K562 (cell line): ENCODE results near the gene ITPR2. TPM values are rescaled to one million over a fixed set of nuclear protein-coding genes. Genes with fewer than 3 reads are reported as not detected.

Experiments used
- ARHGAP35 ChIP-seq: fragments of 450-650 bp; IDR thresholded peaks from 2 replicates; pipeline ENCODE4 v1.6.1; 2018; ENCODE audit not compliant: partially characterized antibody
- ATF4 ChIP-seq: fragments of 450-650 bp; formaldehyde crosslinking; IDR thresholded peaks from 2 replicates; pipeline ENCODE4 v1.4.0; 2022; ENCODE audit warnings: mild to moderate bottlenecking, moderate library complexity
- BCL6 ChIP-seq: fragments of 250-450 bp; sonication (Bioruptor Pico); IDR thresholded peaks from 2 replicates; pipeline ENCODE4 v1.4.0; 2020
- CHD1 ChIP-seq: fragments of 200-600 bp; sonication (generic); IDR thresholded peaks from one replicate; pipeline ENCODE4 v1.6.1; 2012; ENCODE audit warnings: mild to moderate bottlenecking, moderate library complexity, low read length, inconsistent platforms
- E2F1 ChIP-seq: sonication (generic); formaldehyde crosslinking; IDR thresholded peaks from 2 replicates; pipeline ENCODE4 v1.8.1; 2023; ENCODE audit warnings: mild to moderate bottlenecking, missing genetic modification reagents, moderate library complexity
- ESRRA ChIP-seq: fragments of 450-650 bp; IDR thresholded peaks from 2 replicates; pipeline ENCODE4 v1.6.1; 2014; ENCODE audit warnings: low read depth, mild to moderate bottlenecking, moderate library complexity, borderline replicate concordance
- MTA3 ChIP-seq: fragments of 450-650 bp; formaldehyde crosslinking; IDR thresholded peaks from 2 replicates; pipeline ENCODE4 v1.6.1; 2017; ENCODE audit warnings: mild to moderate bottlenecking, borderline replicate concordance
- NFIX ChIP-seq: fragments of 250-450 bp; sonication (Bioruptor Pico); IDR thresholded peaks from 2 replicates; pipeline ENCODE4 v1.4.0; 2020; ENCODE audit warnings: low read depth, mild to moderate bottlenecking, moderate library complexity
- NONO ChIP-seq, 2 experiments: fragments of 200-400 bp in 1 of 2; fragments of 450-650 bp in 1 of 2; formaldehyde crosslinking in 1 of 2; IDR thresholded peaks; 2 replicates each; pipeline ENCODE4 v1.6.1; 2017; ENCODE audit warnings: low read depth in 2 of 2, mild to moderate bottlenecking in 2 of 2, moderate library complexity in 2 of 2, low read length in 1 of 2
- NR4A1 ChIP-seq, 2 experiments: fragments of 250-450 bp in 1 of 2; fragments of 450-650 bp in 1 of 2; sonication (Bioruptor Pico) in 1 of 2; IDR thresholded peaks; 2 replicates each; pipeline versions ENCODE4 v1.4.0 to v1.6.1; 2016 to 2020; ENCODE audit warnings: mild to moderate bottlenecking in 2 of 2, missing compliant biosample characterization in 1 of 2, missing genetic modification characterization in 1 of 2, moderate library complexity in 1 of 2
- SMARCA5 ChIP-seq: fragments of 450-650 bp; IDR thresholded peaks from 2 replicates; pipeline ENCODE4 v1.6.1; 2016
- ZBTB1 ChIP-seq: sonication (generic); formaldehyde crosslinking; IDR thresholded peaks from 2 replicates; pipeline ENCODE4 v1.8.1; 2023; ENCODE audit warnings: missing genetic modification reagents, low read depth, mild to moderate bottlenecking, borderline replicate concordance
- ZC3H11A ChIP-seq: IDR thresholded peaks from 2 replicates; pipeline ENCODE4 v1.6.1; 2012; ENCODE audit warnings: low read depth, low read length, improper control_type of control experiment
- ZFP36 ChIP-seq: fragments of 150-350 bp; IDR thresholded peaks from 2 replicates; pipeline ENCODE4 v1.6.1; 2018; ENCODE audit warnings: low read length, low read depth; ENCODE audit not compliant: partially characterized antibody
- ZNF134 ChIP-seq: fragments of 250-450 bp; sonication (Bioruptor Pico); conservative IDR thresholded peaks from 2 replicates; pipeline ENCODE4 v1.4.0; 2020
- ZNF41 ChIP-seq: fragments of 250-450 bp; sonication (Bioruptor Pico); conservative IDR thresholded peaks from 2 replicates; pipeline ENCODE4 v1.4.0; 2020; ENCODE audit warnings: mild to moderate bottlenecking
- ZNF584 ChIP-seq: fragments of 200-800 bp; sonication (Bioruptor generic); IDR thresholded peaks from 2 replicates; pipeline ENCODE4 v1.6.1; 2016; ENCODE audit warnings: low read depth, mild to moderate bottlenecking, missing genetic modification characterization, missing compliant biosample characterization
- ZNF707 ChIP-seq: fragments of 250-450 bp; sonication (Bioruptor Pico); conservative IDR thresholded peaks from 2 replicates; pipeline ENCODE4 v1.8.0; 2022; ENCODE audit warnings: inconsistent platforms, mild to moderate bottlenecking, moderate library complexity
- polyA plus RNA-seq, 8 experiments: library from polyadenylated mRNA; depleted of rRNA in 4 of 8; stranded (reverse) in 5 of 8; unstranded in 3 of 8; fragments of >200 nt; fragmentation: Nextera tagmentation in 2 of 8; fragmentation: Illumina TruSeq in 1 of 8; extraction: Ambion mirVana in 2 of 8; extraction: Trizol in 1 of 8; gene quantifications; 2 replicates each; pipeline versions ENCODE4 v1.2.1 to v1.2.3, GENCODE V29; 2011 to 2014; ENCODE audit warnings: inconsistent platforms in 1 of 8, missing spikeins in 1 of 8
- total RNA-seq, 7 experiments: library from RNA; depleted of rRNA in 6 of 7; stranded (reverse); fragments of >200 nt in 6 of 7; fragmentation: Illumina TruSeq in 2 of 7; extraction: Trizol in 2 of 7; gene quantifications; 2 replicates each; pipeline versions ENCODE4 v1.2.1 to v1.2.3, GENCODE V29; 2011 to 2021; ENCODE audit warnings: low replicate concordance in 1 of 7

The ITPR2 gene
- total and polyA plus RNA-seq, 9 of the 15 experiments (the other 6 are each of a cell fraction or from before 2014, with no cell fraction given): 0.21 to 3.3 (median 0.95) TPM

- TF ChIP-seq NR4A1 (CRISPR knock-in tag; IDR thresholded peaks at IDR 0.05): no peak
- TF ChIP-seq NR4A1 (tag; IDR thresholded peaks at IDR 0.05): peak; percentile 53; the same call in 1 of the 2 replicates
- no peak for TF ChIP-seq ZBTB1 (CRISPR knock-in tag)
- TF ChIP-seq NFIX (CRISPR knock-in tag): peak; percentile 51
- TF ChIP-seq NONO (IDR thresholded peaks at IDR 0.05; ENCODE audit: low read depth in 2 of 2, low read length in 1 of 2): no peak
- TF ChIP-seq ARHGAP35: no peak
- TF ChIP-seq ZNF41: no peak
- TF ChIP-seq E2F1: no peak
- TF ChIP-seq ZFP36: no peak
- no peak; the same call in 1 of the 2 replicates for TF ChIP-seq ZNF134 (CRISPR knock-in tag)
- TF ChIP-seq CHD1: no peak
- no peak for TF ChIP-seq ESRRA
- no peak for TF ChIP-seq ZNF707 (CRISPR knock-in tag)
- TF ChIP-seq MTA3: no peak
- TF ChIP-seq ATF4 (CRISPR knock-in tag): no peak
- no peak for TF ChIP-seq ZC3H11A
- no peak for TF ChIP-seq SMARCA5
- TF ChIP-seq BCL6 (CRISPR knock-in tag): no peak
- no peak for TF ChIP-seq ZNF584 (CRISPR knock-in tag)
Observed at GRCh38 chr12:26696613-26697092, 136.3 kb downstream of the ITPR2 start (continued).
